Measurements from ENCODE around the gene SERPINE1.

SERPINE1 gene

GRCh38 chr7:101169110-101169837, 42.4 kb downstream of the SERPINE1 start:
- no peak for DNase-seq (ENCODE audit: low spot score)

- DNase-seq (ENCODE audit: low spot score) = peak; percentile 57
Observed at GRCh38 chr7:101169838-101170551, 43.1 kb downstream of the SERPINE1 start.

- DNase-seq (ENCODE audit: low spot score) = no peak
Observed at GRCh38 chr7:101170617-101171441, 43.9 kb downstream of the SERPINE1 start.

- no peak for DNase-seq (ENCODE audit: low spot score)
Observed at GRCh38 chr7:101171442-101171837, 44.5 kb downstream of the SERPINE1 start.

- DNase-seq (ENCODE audit: low spot score) = no peak
Observed at GRCh38 chr7:101172005-101172853, 45.3 kb downstream of the SERPINE1 start.

GRCh38 chr7:101172854-101173751, 46.2 kb downstream of the SERPINE1 start:
- no peak for DNase-seq (ENCODE audit: low spot score)

- DNase-seq (ENCODE audit: low spot score) = no peak
Observed at GRCh38 chr7:101173752-101174244, 46.9 kb downstream of the SERPINE1 start.

GRCh38 chr7:101174322-101174854, 47.5 kb downstream of the SERPINE1 start:
- no peak for DNase-seq (ENCODE audit: low spot score)

- DNase-seq (ENCODE audit: low spot score) = no peak
Observed at GRCh38 chr7:101175664-101176063, 48.8 kb downstream of the SERPINE1 start.

GRCh38 chr7:101177644-101178043, 50.7 kb downstream of the SERPINE1 start:
- DNase-seq (ENCODE audit: low spot score) = no peak

- no peak for DNase-seq (ENCODE audit: low spot score)
Observed at GRCh38 chr7:101179117-101179516, 52.2 kb downstream of the SERPINE1 start.

GRCh38 chr7:101179713-101180112, 52.8 kb downstream of the SERPINE1 start:
- no peak for DNase-seq (ENCODE audit: low spot score)

GRCh38 chr7:101180130-101180755, 53.3 kb downstream of the SERPINE1 start, which contains the start of gene NAT16:
NAT16 (minus strand) TSS chr7:101180293; CDS start chr7:101174807, 5,486 bp downstream.
- DNase-seq (ENCODE audit: low spot score) = no peak

- DNase-seq (ENCODE audit: low spot score) = no peak
Observed at GRCh38 chr7:101185258-101185839, 58.4 kb downstream of the SERPINE1 start.

GRCh38 chr7:101186194-101186593, 59.3 kb downstream of the SERPINE1 start:
- no peak for DNase-seq (ENCODE audit: low spot score)

GRCh38 chr7:101186844-101187428, 60.0 kb downstream of the SERPINE1 start:
- DNase-seq (ENCODE audit: low spot score) = no peak

All from SK-N-DZ (cell line).